GM04503 (cell line): ENCODE measurements around the gene GPRIN2.
"Not testable (repeated sequence)": the region's sequence is repeated elsewhere in the genome, so short reads cannot be mapped to it uniquely, and the experiment has no call there.

Experiments
- DNase-seq: peaks from one replicate; pipeline ENCODE4 v3.0.0-alpha.2; 2012; ENCODE audit warnings: low read depth

The GPRIN2 gene

GRCh38 chr10:46567151-46567550 is 10.7 kb upstream of the GPRIN2 start:
- DNase-seq, result not testable (repeated sequence)

- peak; percentile 21 for DNase-seq
These were observed 9.3 kb upstream of the GPRIN2 start for GRCh38 chr10:46565591-46566332.

DNA sequence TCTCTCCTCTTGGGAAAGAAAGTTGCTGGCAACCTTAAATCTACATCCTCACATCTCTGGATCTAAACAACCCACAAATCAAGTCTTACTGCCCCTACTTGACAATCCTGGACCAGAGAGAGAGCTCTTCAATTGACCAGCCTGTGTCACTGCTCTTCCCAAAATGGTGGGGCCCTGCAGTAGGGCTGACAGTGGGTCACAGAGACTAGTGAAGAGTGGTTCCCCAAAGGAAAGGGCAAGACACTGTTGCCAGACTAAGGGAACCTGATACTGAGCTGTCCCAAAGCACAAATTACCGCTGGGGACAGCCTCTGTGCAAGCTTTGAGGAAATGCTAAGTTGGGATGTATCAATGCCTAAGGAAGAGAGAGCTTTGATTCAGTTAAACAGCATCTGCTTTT is 4.5 kb upstream of the GPRIN2 start:
- DNase-seq, result no peak

DNA sequence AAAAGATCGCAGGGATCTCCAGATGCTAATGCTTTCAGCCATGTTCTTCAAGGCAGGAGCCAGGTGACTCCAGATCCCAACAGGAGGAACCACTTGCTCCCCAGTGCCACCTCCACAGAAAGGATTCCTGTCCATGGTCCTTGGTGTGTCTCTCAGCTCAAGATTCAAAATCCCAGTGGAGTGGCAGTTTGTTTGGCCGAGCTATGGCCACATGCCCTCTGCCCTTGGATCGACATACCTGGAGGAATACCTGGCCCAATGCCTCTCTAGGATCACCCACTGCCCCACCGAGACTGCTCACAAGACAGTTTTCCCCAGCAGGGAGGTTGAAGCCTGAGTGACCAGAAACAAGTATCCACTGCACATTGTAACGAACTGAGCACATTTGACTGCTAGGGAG is 3.9 kb upstream of the GPRIN2 start:
- DNase-seq, result no peak

DNA sequence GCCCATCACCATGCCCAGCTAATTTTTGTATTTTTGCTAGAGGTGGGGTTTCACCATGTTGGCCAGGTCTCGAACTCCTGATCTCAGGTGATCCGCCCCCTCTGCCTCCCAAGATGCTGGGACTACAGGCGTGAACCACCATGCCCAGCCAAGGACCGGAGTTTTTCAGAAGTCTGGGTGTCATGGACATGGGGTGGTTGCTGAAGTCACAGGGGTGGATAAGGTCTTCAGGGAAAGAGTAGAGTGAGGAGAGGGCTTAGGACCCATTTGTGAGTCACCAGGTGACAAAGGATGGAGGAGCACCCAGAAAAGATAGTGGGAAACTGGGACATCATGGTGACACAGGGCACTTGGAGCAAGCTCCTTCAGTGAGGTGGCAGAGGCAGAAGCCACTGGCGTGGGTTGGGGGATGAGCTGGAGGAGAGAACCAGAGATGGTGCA is 2.8 kb upstream of the GPRIN2 start:
- no peak for DNase-seq

GRCh38 chr10:46558392-46559185 is 2.1 kb upstream of the GPRIN2 start:
- no peak for DNase-seq

DNA sequence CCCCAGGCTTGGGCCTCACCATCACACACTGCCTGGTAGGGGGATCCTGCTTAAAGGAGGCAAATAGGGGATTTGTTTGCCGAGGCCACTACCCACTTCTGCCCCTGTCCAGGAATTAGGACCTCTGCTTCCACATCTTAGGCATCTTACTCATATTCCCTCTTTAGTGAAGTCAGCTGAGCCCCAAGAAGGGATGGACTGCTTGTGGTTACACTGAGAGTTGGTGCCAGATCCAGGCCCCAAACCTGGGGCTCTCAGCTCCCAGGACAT is 1.6 kb upstream of the GPRIN2 start:
- no peak for DNase-seq

DNA sequence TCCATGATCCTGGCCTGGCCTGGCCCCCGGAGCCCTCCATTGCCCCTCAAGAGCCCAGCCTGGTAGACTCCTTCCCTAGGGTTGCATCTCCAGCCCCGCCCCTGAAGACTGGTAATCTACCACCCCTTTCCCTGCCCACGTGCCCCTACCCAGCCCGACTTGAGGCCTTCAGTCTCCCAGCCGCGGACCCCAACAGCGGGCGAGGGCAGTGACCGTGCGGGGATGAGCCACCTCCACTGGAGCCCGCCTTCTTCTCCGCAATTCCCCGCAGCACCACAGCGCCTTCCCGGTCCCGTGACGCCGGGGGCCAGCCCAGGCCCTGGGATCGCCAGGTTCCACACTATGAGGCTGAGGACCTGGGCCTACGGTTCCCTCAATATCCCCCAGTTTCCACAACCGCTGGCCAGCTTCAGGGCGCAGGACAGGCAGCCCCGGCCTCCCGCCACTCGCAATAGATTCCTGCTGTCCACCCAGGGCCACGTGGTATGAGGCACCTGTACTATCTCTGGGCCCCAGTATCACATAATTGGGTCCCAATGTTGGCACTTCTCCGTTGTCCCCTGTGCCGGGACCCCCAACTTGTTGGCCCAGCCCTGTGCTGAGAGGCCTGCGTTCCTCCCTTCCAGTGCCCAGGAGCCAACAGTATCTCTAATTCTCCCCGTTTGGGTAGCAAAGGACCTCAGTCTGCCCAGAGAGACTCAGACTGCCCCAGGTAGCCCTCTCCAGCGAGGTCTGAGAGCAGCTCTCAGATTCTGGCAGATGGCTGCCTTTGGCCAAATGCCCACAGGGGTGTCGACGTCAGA is 1.1 kb upstream of the GPRIN2 start:
- DNase-seq, result no peak

DNA sequence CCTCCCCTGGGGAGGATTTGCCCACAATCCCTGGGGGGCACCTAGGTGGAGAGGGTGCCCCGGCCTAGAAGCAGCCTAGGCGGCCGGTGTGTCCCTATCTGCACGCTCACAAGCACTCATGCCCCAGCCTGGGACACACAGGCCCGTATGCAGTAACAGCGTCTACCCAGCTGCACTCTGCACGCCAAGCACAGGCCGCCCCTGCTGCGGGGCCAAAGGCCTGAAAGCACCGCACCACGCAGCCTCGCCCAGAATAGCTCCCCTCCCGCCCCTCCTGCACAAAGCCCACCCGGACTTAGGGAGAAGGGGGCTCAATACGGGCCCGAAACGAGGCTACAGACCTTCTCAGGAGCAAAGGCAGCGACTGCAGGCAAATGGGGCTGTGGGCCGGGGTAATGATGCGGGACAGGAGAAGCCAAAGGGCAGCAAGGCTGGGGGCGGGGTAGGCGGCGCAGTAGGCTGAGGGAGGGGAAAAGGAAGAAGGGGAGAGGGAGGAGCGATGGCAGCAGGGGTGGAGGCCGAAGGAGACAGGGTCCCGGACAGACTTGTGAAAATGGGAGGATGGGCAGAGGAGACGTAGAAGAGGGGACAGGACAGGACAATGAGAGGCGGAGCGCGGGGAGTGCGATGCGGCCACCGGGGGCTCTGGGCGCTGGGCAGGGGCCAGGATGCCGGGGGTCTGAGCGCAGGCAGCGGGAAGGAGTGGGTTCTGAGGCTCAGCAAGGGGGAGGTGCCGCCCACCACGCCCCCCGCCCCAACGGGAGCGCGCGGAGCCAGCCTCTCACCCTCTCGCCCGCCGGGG is 544 bp downstream of the GPRIN2 start:
- DNase-seq, result no peak

GRCh38 chr10:46555366-46555712 is 1.1 kb downstream of the GPRIN2 start:
- DNase-seq, result no peak

GRCh38 chr10:46554166-46554781 is 2.2 kb downstream of the GPRIN2 start:
- DNase-seq, result no peak

- no peak for DNase-seq
These were observed 3.0 kb downstream of the GPRIN2 start for GRCh38 chr10:46553238-46554049.

DNA sequence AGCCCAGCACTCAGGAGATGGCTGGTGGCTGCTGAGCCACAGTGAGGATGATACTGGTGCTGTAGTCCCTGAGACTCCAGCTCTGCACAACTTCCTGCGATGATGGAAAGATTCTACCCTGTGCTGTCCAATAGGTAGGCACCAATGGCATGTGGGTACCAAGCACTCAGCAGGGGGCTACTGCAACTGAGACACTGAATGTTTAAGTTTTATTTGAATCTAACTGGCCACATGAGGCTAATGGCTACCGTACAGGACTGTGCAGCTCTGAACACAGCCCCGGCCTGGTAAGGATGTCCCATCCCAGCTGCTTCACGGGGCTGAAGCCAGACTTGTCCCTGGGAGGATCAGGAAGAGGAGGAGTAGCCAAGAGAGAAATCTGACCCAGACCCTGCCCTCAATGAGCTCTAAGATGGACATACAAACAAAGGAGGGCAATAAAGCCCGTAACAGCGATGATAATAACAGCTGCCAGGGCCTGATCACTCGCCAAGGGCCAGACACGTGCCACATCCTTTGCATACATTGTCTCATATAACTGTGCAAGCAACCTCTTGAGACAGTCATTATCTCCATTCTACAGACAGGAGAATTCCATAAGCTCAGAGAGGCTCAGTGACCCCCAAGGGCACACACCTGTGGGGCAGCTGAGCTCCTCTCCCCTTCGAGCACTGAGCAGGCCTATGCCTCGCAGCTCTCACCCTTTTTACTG is 3.8 kb downstream of the GPRIN2 start:
- no peak for DNase-seq

- no peak for DNase-seq
These were observed 4.5 kb downstream of the GPRIN2 start for GRCh38 chr10:46551701-46552525.

GRCh38 chr10:46550795-46551700 is 5.4 kb downstream of the GPRIN2 start:
- DNase-seq, result no peak

- no peak for DNase-seq
These were observed 6.2 kb downstream of the GPRIN2 start for GRCh38 chr10:46550076-46550790.
